Skeletal muscle satellite cell (primary cell): Measurements from ENCODE around the gene SORBS1.

Experiments used
- H3K27me3 ChIP-seq: 2 replicates; pipeline ENCODE4 v1.7.0; 2013; ENCODE audit warnings: low read length; ENCODE audit not compliant: control insufficient read depth, insufficient read depth
- H3K36me3 ChIP-seq: 2 replicates; pipeline ENCODE4 v1.7.0; 2013; ENCODE audit warnings: mild to moderate bottlenecking, control low read depth, low read length; ENCODE audit not compliant: insufficient read depth
- H3K4me1 ChIP-seq: 2 replicates; pipeline ENCODE4 v1.7.0; 2013; ENCODE audit warnings: low read length; ENCODE audit not compliant: control insufficient read depth, insufficient read depth
- H3K4me2 ChIP-seq: 2 replicates; pipeline ENCODE4 v1.7.0; 2013; ENCODE audit warnings: mild to moderate bottlenecking, low read length
- H3K4me3 ChIP-seq: 2 replicates; pipeline ENCODE4 v1.7.0; 2013; ENCODE audit warnings: low read length
- H3K9ac ChIP-seq: 2 replicates; pipeline ENCODE4 v1.7.0; 2013; ENCODE audit warnings: mild to moderate bottlenecking, low read depth, low read length, moderate library complexity
- H3K9me3 ChIP-seq: replicated peaks from 2 replicates; pipeline ENCODE4 v1.7.0; 2013; ENCODE audit warnings: mild to moderate bottlenecking, control low read depth, low read length

SORBS1 gene

GRCh38 chr10:95308389-95309302 lies 252.5 kb downstream of the SORBS1 start:
- H3K36me3 ChIP-seq, result no peaks in the 10 kb centered on the region
- peak overlapping the region; percentile 69 for H3K4me2 ChIP-seq
- peak overlapping the region; percentile 46 for H3K4me3 ChIP-seq
- peaks cover 21% of the 10 kb centered on the region for H3K4me1 ChIP-seq
- peaks cover 48% of the 10 kb centered on the region for H3K27me3 ChIP-seq
- no peak overlapping the region for H3K9ac ChIP-seq
- no peaks in the 10 kb centered on the region for H3K9me3 ChIP-seq

DNA sequence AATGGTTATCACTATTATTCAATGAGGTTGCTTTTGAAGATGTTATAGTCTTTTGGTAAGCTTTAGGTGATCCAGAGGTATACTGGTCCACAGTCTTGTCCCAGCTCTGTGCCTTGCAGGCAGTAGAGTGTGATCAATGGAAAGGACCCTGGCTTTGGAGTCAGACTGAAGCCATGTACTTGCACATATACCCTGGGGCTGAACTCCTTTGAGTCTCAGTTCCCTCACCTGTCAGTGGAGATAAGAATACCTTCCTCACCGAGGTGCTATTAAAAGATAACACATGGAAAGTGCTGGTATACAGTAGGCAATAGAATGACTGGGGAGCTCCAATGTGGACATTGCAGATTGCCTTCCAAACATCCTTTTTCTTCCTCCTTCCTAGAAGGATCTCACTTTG lies 254.3 kb downstream of the SORBS1 start:
- Histone ChIP-seq H3K4me1 (peaks cover 21% of the 10 kb centered on the region), H3K9ac (no peak overlapping the region), H3K4me3 (no peak overlapping the region), H3K27me3 (peaks cover 42% of the 10 kb centered on the region), H3K9me3 (no peaks in the 10 kb centered on the region), H3K4me2 (no peak overlapping the region), H3K36me3 (no peaks in the 10 kb centered on the region)

DNA sequence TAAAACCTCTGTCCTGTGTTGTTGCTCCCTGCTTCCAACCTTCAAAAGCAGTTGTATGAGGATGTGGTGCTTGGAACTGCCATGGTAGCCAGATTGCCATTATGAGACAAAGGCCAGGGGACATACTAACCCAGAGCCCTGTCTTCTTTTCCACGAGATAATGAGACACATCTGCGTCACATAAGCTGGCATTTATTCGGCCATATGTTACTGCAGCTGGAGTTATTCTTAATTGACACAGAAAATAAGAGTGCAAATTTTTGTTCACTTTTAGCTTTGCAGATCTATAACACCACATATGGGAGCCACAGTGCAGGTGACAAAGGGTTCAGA lies 254.9 kb downstream of the SORBS1 start:
- H3K9ac ChIP-seq, result no peak overlapping the region
- no peak overlapping the region for H3K4me3 ChIP-seq
- no peaks in the 10 kb centered on the region for H3K9me3 ChIP-seq
- no peak overlapping the region for H3K4me2 ChIP-seq
- H3K27me3 ChIP-seq, result peaks cover 42% of the 10 kb centered on the region
- no peaks in the 10 kb centered on the region for H3K36me3 ChIP-seq
- H3K4me1 ChIP-seq, result peaks cover 21% of the 10 kb centered on the region

GRCh38 chr10:95305606-95306317 lies 255.4 kb downstream of the SORBS1 start:
- Histone ChIP-seq H3K4me3 (no peak overlapping the region), H3K9me3 (no peaks in the 10 kb centered on the region), H3K4me2 (no peak overlapping the region), H3K36me3 (no peaks in the 10 kb centered on the region), H3K27me3 (peaks cover 41% of the 10 kb centered on the region), H3K4me1 (peaks cover 21% of the 10 kb centered on the region), H3K9ac (no peak overlapping the region)

DNA sequence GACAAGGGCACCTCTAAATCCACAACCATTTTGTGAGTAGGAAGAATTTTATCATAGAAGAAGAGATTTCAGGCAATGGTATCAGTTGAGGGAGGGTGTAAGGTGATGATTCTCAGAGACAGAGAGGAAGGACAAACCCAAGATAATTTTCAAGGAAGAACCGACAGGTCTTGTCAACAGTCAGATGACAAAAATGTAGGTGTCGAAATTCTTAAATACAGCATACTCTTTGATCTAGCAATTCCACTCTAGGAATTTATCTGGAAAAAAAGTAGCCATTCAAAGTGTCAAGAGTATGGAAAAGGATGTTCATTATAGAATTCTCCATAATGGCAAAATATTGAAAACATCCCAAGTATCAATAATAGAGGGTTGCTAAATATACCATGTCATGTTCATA lies 256.2 kb downstream of the SORBS1 start:
- Histone ChIP-seq H3K27me3 (peaks cover 35% of the 10 kb centered on the region), H3K4me3 (no peak overlapping the region), H3K9me3 (no peaks in the 10 kb centered on the region), H3K36me3 (no peaks in the 10 kb centered on the region), H3K4me1 (peaks cover 21% of the 10 kb centered on the region), H3K4me2 (no peak overlapping the region), H3K9ac (no peak overlapping the region)

DNA sequence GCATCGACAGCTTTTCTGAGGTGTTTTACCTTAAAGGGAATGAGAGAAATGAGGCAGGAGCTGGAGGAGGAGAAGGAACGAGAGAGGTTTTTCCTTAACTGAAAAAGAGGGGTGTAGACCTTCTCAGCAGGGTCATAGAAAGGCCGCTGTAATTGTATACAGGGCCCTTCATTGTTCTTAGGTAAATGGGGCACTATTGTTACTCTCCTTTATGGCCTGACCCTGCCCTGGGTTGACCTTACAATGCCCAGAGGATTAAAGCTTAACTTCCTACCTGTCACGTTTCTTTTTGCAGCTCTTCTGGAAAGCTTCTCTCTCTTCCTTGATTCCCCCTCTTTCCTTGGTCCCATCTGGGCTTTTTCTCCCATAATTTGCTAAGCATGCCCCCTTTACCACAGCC lies 256.7 kb downstream of the SORBS1 start:
- Histone ChIP-seq H3K36me3 (no peaks in the 10 kb centered on the region), H3K4me2 (no peak overlapping the region), H3K4me1 (peaks cover 21% of the 10 kb centered on the region), H3K4me3 (no peak overlapping the region), H3K9ac (no peak overlapping the region), H3K9me3 (no peaks in the 10 kb centered on the region), H3K27me3 (peaks cover 35% of the 10 kb centered on the region)

- Histone ChIP-seq H3K4me2 (no peak overlapping the region), H3K4me3 (no peak overlapping the region), H3K4me1 (peaks cover 17% of the 10 kb centered on the region), H3K9me3 (no peaks in the 10 kb centered on the region), H3K9ac (no peak overlapping the region), H3K36me3 (no peaks in the 10 kb centered on the region), H3K27me3 (peaks cover 35% of the 10 kb centered on the region)
These were observed 257.2 kb downstream of the SORBS1 start for GRCh38 chr10:95303950-95304349.

- Histone ChIP-seq H3K4me2 (no peak overlapping the region), H3K27me3 (peaks cover 35% of the 10 kb centered on the region), H3K9me3 (no peaks in the 10 kb centered on the region), H3K36me3 (no peaks in the 10 kb centered on the region), H3K9ac (no peak overlapping the region), H3K4me3 (no peak overlapping the region), H3K4me1 (peaks cover 15% of the 10 kb centered on the region)
These were observed 257.6 kb downstream of the SORBS1 start for GRCh38 chr10:95303535-95303934.

- no peak overlapping the region for H3K4me2 ChIP-seq
- no peaks in the 10 kb centered on the region for H3K4me1 ChIP-seq
- no peaks in the 10 kb centered on the region for H3K9me3 ChIP-seq
- no peak overlapping the region for H3K9ac ChIP-seq
- peaks cover 29% of the 10 kb centered on the region for H3K27me3 ChIP-seq
- H3K36me3 ChIP-seq, result no peaks in the 10 kb centered on the region
- no peak overlapping the region for H3K4me3 ChIP-seq
These were observed 261.1 kb downstream of the SORBS1 start for GRCh38 chr10:95300022-95300539.

DNA sequence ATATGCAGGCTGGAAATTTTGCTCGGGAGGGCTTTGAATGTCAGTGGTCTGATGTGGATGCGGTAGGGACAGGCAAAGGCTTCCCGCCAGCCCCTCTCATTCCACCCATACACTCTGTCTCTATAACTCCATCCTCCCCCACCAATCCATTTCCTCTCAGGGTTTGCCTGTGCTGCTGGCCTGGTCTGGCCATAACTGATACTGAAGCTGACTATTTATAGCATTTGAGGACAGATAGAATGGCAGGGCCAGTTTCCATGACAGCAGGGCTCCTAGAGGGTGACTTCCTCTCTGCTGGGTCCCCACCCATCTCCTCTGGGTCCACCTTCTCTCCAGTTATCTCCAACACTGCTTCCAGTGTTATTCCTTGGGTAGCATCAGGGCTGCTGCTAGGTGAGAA lies 263.8 kb downstream of the SORBS1 start:
- no peaks in the 10 kb centered on the region for H3K9me3 ChIP-seq
- no peak overlapping the region for H3K4me2 ChIP-seq
- peaks cover 16% of the 10 kb centered on the region for H3K27me3 ChIP-seq
- H3K9ac ChIP-seq, result no peak overlapping the region
- no peaks in the 10 kb centered on the region for H3K36me3 ChIP-seq
- no peaks in the 10 kb centered on the region for H3K4me1 ChIP-seq
- H3K4me3 ChIP-seq, result no peak overlapping the region

- Histone ChIP-seq H3K9me3 (no peaks in the 10 kb centered on the region), H3K4me3 (no peak overlapping the region), H3K36me3 (no peaks in the 10 kb centered on the region), H3K4me1 (no peaks in the 10 kb centered on the region), H3K27me3 (peaks cover 18% of the 10 kb centered on the region), H3K9ac (no peak overlapping the region), H3K4me2 (no peak overlapping the region)
These were observed 264.4 kb downstream of the SORBS1 start for GRCh38 chr10:95296764-95297163.
